GM12874 (cell line): ENCODE results near the gene ARHGAP22.

Experiments used
- TF ChIP-seq, protein P1 (sequence below): IDR thresholded peaks from 2 replicates; pipeline ENCODE4 v1.5.1; 2011; ENCODE audit warnings: low read depth, mild to moderate bottlenecking, control low read depth, low read length, moderate library complexity; ENCODE audit not compliant: insufficient read depth

Gene ARHGAP22

DNA sequence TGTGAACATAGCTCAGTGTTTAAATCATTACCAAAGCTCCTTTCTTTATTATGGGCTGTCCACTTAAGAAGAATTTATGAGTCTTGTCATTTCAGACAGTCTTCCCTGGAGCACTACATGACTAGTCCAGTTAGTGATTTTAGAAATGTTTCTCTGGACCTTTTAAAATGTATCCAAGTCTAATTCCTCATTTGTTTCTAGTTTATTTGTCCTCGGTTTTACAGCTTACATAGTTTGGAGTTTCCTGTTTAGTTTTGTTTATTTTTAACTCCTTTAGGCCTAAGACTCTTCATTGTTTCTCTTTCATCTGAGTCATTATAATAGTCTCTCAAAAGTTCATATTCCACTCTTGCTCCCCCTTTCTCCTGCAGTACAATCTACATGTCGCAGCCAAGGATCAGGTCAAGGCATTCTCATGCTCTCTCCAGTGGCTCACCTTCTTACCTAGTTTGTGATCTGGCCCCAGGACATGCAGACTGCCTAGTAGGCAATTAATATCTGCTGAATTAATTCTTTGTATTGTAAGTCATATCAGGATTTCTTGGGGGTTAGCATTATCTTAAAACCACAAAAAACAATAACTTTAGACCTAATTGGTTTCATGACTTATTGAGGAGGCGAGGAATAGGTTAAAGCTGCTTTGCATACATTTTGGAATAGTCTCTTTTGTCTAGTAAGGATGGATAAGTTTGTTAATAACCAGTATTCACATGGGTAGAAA lies 204.6 kb downstream of the ARHGAP22 start:
- TF ChIP-seq, protein P1, sequence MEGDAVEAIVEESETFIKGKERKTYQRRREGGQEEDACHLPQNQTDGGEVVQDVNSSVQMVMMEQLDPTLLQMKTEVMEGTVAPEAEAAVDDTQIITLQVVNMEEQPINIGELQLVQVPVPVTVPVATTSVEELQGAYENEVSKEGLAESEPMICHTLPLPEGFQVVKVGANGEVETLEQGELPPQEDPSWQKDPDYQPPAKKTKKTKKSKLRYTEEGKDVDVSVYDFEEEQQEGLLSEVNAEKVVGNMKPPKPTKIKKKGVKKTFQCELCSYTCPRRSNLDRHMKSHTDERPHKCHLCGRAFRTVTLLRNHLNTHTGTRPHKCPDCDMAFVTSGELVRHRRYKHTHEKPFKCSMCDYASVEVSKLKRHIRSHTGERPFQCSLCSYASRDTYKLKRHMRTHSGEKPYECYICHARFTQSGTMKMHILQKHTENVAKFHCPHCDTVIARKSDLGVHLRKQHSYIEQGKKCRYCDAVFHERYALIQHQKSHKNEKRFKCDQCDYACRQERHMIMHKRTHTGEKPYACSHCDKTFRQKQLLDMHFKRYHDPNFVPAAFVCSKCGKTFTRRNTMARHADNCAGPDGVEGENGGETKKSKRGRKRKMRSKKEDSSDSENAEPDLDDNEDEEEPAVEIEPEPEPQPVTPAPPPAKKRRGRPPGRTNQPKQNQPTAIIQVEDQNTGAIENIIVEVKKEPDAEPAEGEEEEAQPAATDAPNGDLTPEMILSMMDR = no peak

DNA sequence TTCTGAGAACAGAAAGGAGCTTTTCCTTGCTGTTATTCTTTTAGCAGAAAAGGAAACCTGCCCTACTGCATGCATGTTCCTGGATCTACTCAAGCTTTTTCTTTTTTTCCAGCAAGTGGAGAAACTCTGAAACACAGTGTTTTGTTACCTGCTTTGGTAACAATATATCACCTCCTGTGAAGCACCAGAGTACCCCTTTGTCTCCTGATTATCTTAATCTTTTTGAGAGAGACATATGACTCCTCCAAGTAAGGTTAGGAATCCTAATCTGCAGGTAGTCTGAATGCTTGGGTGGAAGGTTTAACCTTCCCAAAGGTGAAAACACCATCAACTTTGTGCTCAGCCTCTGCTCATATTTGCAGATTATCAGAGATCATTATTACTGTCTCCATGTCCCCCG lies 205.3 kb downstream of the ARHGAP22 start:
- TF ChIP-seq, protein P1 = no peak

DNA sequence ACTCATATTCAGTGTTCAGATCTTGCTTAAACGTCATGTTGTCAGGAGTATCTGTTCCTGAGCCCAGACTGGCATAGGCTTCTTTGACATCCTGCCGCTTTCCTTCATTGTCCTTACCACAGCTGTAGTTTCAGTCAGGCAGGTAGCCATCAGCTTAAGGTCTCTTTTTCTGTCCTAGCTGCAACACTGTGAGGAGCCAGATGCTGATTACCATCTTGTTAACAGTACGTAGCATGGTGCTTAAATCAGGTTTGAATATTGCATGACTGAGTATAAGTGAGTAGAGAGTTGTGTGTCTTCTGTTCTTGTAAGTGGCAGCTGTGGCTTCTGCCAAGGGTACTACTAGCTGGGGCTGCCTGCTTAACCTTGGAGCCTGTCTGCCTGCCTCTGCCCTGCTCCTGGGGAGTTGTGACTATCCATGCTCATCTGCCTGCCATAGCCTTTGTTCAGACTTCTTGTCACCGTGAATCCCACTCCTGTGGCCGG lies 205.8 kb downstream of the ARHGAP22 start:
- TF ChIP-seq, protein P1 = no peak

DNA sequence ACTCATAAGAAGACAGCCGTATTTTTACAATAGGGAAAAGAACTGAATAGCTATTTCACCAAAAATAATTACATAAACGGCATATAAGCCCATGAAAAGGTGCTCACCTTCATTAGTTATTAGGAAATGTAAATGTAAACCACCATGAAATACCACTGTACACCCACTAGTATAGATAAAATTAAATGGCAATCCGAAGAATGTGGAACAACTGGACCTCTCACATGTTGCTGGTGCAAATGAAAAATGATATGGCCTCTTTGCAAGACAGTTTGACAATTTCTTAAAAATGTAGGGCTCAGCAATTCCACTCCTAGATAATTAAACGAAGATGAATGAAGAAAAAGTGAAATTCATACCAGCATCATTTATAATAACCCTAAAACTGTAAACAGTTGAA lies 206.6 kb downstream of the ARHGAP22 start:
- TF ChIP-seq, protein P1 = no peak
